Lower leg skin (tissue), 3 donors: ENCODE data around the gene TPST1.

Experiments used
- POLR2A ChIP-seq, 2 donors: fragments of 450-650 bp; IDR thresholded peaks; one replicate each; pipeline ENCODE4 v1.6.1; 2016 to 2017; ENCODE audit warnings: antibody characterized with exemption in 2 of 2, mild to moderate bottlenecking in 1 of 2, moderate library complexity in 1 of 2
- TF ChIP-seq, protein P1 (sequence below), 3 donors: fragments of 450-650 bp; IDR thresholded peaks; one replicate each; pipeline ENCODE4 v1.5.1; 2016; ENCODE audit warnings: antibody characterized with exemption in 3 of 3, mild to moderate bottlenecking in 3 of 3, moderate library complexity in 2 of 3

DNA sequence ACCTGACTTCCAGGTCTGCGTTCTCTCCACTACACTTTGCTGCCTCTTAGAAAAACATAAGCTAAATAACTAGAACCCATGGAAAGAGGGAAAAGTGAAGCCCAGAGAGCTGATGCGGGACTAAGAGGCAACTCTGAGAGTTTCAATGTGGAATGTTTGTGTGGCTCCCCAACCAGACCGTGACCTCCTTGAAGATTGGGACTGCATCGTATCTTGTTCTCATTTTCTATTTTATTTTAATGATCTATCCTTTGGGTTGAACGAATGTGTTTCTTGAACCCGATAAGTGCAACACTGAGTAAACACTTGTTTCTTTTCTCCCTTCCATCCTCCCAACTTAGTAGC is 77.4 kb downstream of the TPST1 start:
- TF ChIP-seq, protein P1, sequence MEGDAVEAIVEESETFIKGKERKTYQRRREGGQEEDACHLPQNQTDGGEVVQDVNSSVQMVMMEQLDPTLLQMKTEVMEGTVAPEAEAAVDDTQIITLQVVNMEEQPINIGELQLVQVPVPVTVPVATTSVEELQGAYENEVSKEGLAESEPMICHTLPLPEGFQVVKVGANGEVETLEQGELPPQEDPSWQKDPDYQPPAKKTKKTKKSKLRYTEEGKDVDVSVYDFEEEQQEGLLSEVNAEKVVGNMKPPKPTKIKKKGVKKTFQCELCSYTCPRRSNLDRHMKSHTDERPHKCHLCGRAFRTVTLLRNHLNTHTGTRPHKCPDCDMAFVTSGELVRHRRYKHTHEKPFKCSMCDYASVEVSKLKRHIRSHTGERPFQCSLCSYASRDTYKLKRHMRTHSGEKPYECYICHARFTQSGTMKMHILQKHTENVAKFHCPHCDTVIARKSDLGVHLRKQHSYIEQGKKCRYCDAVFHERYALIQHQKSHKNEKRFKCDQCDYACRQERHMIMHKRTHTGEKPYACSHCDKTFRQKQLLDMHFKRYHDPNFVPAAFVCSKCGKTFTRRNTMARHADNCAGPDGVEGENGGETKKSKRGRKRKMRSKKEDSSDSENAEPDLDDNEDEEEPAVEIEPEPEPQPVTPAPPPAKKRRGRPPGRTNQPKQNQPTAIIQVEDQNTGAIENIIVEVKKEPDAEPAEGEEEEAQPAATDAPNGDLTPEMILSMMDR (IDR thresholded peaks at IDR 0.05): no peak
- TF ChIP-seq POLR2A (IDR thresholded peaks at IDR 0.05): no peak
